HepG2 (cell line): ENCODE data around the gene THRAP3. TPM values are rescaled to one million over a fixed set of nuclear protein-coding genes. Genes with fewer than 3 reads are reported as not detected.

ENCODE experiments used
- ATF7-NPFF ChIP-seq: sonication (generic); formaldehyde crosslinking; IDR thresholded peaks from 2 replicates; pipeline ENCODE4 v1.8.1; 2023; ENCODE audit warnings: mild to moderate bottlenecking, low read depth, missing genetic modification reagents, moderate library complexity
- BRCA1 ChIP-seq: sonication (generic); formaldehyde crosslinking; IDR thresholded peaks from 2 replicates; pipeline ENCODE4 v1.4.0; 2020; ENCODE audit warnings: missing genetic modification reagents
- ELF1 ChIP-seq: sonication (generic); formaldehyde crosslinking; IDR thresholded peaks from 2 replicates; pipeline ENCODE4 v1.4.0; 2020; ENCODE audit warnings: missing genetic modification reagents
- MZF1 ChIP-seq: sonication (generic); formaldehyde crosslinking; IDR thresholded peaks from 2 replicates; pipeline ENCODE4 v1.8.1; 2023; ENCODE audit warnings: mild to moderate bottlenecking, missing genetic modification reagents, borderline replicate concordance
- POGK ChIP-seq: sonication (generic); formaldehyde crosslinking; conservative IDR thresholded peaks from 2 replicates; pipeline ENCODE4 v1.8.0; 2022; ENCODE audit warnings: mild to moderate bottlenecking, moderate library complexity, missing genetic modification reagents
- RORA ChIP-seq: sonication (generic); formaldehyde crosslinking; IDR thresholded peaks from 2 replicates; pipeline ENCODE4 v1.5.0; 2020; ENCODE audit warnings: mild to moderate bottlenecking, missing genetic modification reagents, moderate library complexity
- SIN3B ChIP-seq: fragments of 150-350 bp; IDR thresholded peaks from 2 replicates; pipeline ENCODE4 v1.6.1; 2014; ENCODE audit warnings: low read length
- STAG1 ChIP-seq: sonication (generic); formaldehyde crosslinking; IDR thresholded peaks from 2 replicates; pipeline ENCODE4 v1.4.0; 2020; ENCODE audit warnings: missing genetic modification reagents
- TERF1 ChIP-seq: sonication (generic); formaldehyde crosslinking; IDR thresholded peaks from 2 replicates; pipeline ENCODE4 v1.8.0; 2022; ENCODE audit warnings: mild to moderate bottlenecking, missing genetic modification reagents, moderate library complexity
- YEATS2 ChIP-seq: sonication (generic); formaldehyde crosslinking; IDR thresholded peaks from 2 replicates; pipeline ENCODE4 v1.4.0; 2020; ENCODE audit warnings: missing genetic modification reagents, borderline replicate concordance
- ZC3H4 ChIP-seq: sonication (generic); formaldehyde crosslinking; IDR thresholded peaks from 2 replicates; pipeline ENCODE4 v1.4.0; 2020; ENCODE audit warnings: missing genetic modification reagents, borderline replicate concordance
- ZNF503 ChIP-seq: sonication (generic); formaldehyde crosslinking; IDR thresholded peaks from 2 replicates; pipeline ENCODE4 v1.4.0; 2020; ENCODE audit warnings: missing genetic modification reagents
- ZNF546 ChIP-seq: sonication (generic); formaldehyde crosslinking; conservative IDR thresholded peaks from 2 replicates; pipeline ENCODE4 v1.8.1; 2023; ENCODE audit warnings: mild to moderate bottlenecking, missing genetic modification reagents
- ZNF558 ChIP-seq: sonication (generic); formaldehyde crosslinking; IDR thresholded peaks from 2 replicates; pipeline ENCODE4 v1.9.0; 2022; ENCODE audit warnings: mild to moderate bottlenecking, missing genetic modification reagents, borderline replicate concordance
- ZNF674 ChIP-seq: sonication (generic); formaldehyde crosslinking; IDR thresholded peaks from 2 replicates; pipeline ENCODE4 v1.5.0; 2020; ENCODE audit warnings: low read depth, mild to moderate bottlenecking, missing genetic modification reagents
- ZNF724P ChIP-seq: sonication (generic); formaldehyde crosslinking; IDR thresholded peaks from 2 replicates; pipeline ENCODE4 v1.8.0; 2022; ENCODE audit warnings: missing genetic modification reagents, borderline replicate concordance
- ZNF891 ChIP-seq: sonication (generic); formaldehyde crosslinking; IDR thresholded peaks from 2 replicates; pipeline ENCODE4 v1.5.0; 2020; ENCODE audit warnings: mild to moderate bottlenecking, missing genetic modification reagents
- polyA plus RNA-seq, 8 experiments: library from polyadenylated mRNA; depleted of rRNA in 3 of 8; stranded (reverse) in 7 of 8; unstranded in 1 of 8; fragments of >200 nt; fragmentation: Illumina TruSeq in 4 of 8; extraction: Trizol in 4 of 8; gene quantifications; 2 replicates each; pipeline versions ENCODE4 v1.2.1 to v1.2.3, GENCODE V29; 2011 to 2016; ENCODE audit warnings: low read depth in 4 of 8, missing spikeins in 1 of 8, mixed read lengths in 1 of 8; ENCODE audit not compliant: insufficient read depth in 1 of 8
- total RNA-seq, 5 experiments: library from RNA; depleted of rRNA; stranded (reverse); fragments of >200 nt; fragmentation: Illumina TruSeq; extraction: Trizol; gene quantifications; 2 replicates each; pipeline ENCODE4 v1.2.3, GENCODE V29; 2016; ENCODE audit warnings: low read depth in 1 of 5
- TF ChIP-seq, protein P1 (sequence below): IDR thresholded peaks from 2 replicates; pipeline ENCODE4 v1.6.1; 2016; ENCODE audit warnings: low read depth, control low read depth
- TF ChIP-seq, protein P2 (sequence below): sonication (generic); formaldehyde crosslinking; IDR thresholded peaks from 2 replicates; pipeline ENCODE4 v1.4.0; 2020; ENCODE audit warnings: missing genetic modification reagents, borderline replicate concordance
- TF ChIP-seq, protein P3 (sequence below): sonication (generic); formaldehyde crosslinking; IDR thresholded peaks from 2 replicates; pipeline ENCODE4 v1.5.1; 2020; ENCODE audit warnings: missing genetic modification reagents, mild to moderate bottlenecking, borderline replicate concordance

THRAP3 gene
- total and polyA plus RNA-seq, 2 of the 13 experiments (the other 11 are each of a cell fraction or from before 2014, with no cell fraction given), result 45.0 to 92.6 TPM

DNA sequence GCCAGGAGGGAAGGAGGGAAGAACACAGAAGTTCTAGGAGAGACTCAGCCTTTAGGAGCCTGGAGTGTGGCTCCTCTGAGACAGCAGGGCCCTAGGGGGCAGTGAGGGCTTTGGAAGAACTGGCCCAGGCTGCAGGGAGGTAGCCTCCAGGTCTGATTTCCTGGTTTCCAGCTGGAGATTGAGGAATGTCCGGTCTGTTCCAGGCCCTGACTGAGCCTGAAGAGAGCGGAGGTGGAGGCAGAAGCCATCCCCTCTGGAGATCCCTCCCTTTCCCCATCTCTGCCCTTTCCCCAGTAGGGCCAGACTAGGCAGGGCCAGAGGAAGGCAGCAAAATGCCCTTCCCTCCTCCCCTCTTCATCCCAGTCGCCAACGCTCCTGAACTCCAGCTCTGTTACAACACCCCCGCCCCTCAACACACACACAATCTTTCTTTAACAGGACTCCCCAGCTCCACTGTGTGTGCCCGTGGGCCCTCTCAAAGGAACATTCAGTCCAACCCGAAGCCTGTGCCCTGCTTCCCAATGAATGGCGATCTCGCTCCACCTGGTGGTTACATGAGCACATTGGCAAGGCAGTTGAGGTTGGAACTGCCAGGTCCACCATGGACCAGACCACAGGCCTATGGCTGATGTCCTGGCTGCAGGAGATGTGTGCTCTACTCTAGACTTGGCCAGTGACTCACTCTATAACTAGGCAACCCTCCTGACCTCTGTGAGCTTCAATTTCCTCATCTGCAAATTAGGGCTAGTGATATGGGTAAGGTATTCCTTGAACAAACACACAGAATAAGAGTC, 36.2 kb upstream of the THRAP3 start (continued):
- no peak for TF ChIP-seq TERF1 (CRISPR knock-in tag)
- peak; percentile 96 for TF ChIP-seq STAG1 (CRISPR knock-in tag)
- TF ChIP-seq ZNF546, result no peak
- TF ChIP-seq ZNF724P (CRISPR knock-in tag), result no peak
- no peak for TF ChIP-seq ELF1
- TF ChIP-seq ZNF503 (CRISPR knock-in tag), result no peak
- no peak for TF ChIP-seq MZF1
- TF ChIP-seq ZNF891 (CRISPR knock-in tag), result no peak
- TF ChIP-seq ZNF558 (CRISPR knock-in tag), result no peak
- TF ChIP-seq ZC3H4, result no peak
- TF ChIP-seq POGK (CRISPR knock-in tag), result peak; percentile 94
- TF ChIP-seq ZNF674, result no peak
- TF ChIP-seq BRCA1 (CRISPR knock-in tag), result no peak
- TF ChIP-seq, protein P1, sequence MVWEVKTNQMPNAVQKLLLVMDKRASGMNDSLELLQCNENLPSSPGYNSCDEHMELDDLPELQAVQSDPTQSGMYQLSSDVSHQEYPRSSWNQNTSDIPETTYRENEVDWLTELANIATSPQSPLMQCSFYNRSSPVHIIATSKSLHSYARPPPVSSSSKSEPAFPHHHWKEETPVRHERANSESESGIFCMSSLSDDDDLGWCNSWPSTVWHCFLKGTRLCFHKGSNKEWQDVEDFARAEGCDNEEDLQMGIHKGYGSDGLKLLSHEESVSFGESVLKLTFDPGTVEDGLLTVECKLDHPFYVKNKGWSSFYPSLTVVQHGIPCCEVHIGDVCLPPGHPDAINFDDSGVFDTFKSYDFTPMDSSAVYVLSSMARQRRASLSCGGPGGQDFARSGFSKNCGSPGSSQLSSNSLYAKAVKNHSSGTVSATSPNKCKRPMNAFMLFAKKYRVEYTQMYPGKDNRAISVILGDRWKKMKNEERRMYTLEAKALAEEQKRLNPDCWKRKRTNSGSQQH (CRISPR knock-in tag), result peak; percentile 72
- TF ChIP-seq, protein P2, sequence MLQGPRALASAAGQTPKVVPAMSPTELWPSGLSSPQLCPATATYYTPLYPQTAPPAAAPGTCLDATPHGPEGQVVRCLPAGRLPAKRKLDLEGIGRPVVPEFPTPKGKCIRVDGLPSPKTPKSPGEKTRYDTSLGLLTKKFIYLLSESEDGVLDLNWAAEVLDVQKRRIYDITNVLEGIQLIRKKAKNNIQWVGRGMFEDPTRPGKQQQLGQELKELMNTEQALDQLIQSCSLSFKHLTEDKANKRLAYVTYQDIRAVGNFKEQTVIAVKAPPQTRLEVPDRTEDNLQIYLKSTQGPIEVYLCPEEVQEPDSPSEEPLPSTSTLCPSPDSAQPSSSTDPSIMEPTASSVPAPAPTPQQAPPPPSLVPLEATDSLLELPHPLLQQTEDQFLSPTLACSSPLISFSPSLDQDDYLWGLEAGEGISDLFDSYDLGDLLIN (CRISPR knock-in tag), result no peak
- 0 out of 2 replicates have a peak, but pooled peaks have one; percentile 62 for TF ChIP-seq YEATS2 (CRISPR knock-in tag)
- TF ChIP-seq, protein P3, sequence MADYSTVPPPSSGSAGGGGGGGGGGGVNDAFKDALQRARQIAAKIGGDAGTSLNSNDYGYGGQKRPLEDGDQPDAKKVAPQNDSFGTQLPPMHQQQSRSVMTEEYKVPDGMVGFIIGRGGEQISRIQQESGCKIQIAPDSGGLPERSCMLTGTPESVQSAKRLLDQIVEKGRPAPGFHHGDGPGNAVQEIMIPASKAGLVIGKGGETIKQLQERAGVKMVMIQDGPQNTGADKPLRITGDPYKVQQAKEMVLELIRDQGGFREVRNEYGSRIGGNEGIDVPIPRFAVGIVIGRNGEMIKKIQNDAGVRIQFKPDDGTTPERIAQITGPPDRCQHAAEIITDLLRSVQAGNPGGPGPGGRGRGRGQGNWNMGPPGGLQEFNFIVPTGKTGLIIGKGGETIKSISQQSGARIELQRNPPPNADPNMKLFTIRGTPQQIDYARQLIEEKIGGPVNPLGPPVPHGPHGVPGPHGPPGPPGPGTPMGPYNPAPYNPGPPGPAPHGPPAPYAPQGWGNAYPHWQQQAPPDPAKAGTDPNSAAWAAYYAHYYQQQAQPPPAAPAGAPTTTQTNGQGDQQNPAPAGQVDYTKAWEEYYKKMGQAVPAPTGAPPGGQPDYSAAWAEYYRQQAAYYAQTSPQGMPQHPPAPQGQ (CRISPR knock-in tag), result no peak
- no peak for TF ChIP-seq SIN3B
- TF ChIP-seq ATF7-NPFF (CRISPR knock-in tag), result no peak
- no peak for TF ChIP-seq RORA (CRISPR knock-in tag)
